SK-N-SH (cell line): ENCODE data around the gene DYNC2H1. TPM values are rescaled to one million over a fixed set of nuclear protein-coding genes. Genes with fewer than 3 reads are reported as not detected.

Source experiments
- CTCF ChIA-PET: fragments of 300-600, 350-600 bp; formaldehyde crosslinking; extraction: SDS; loops from one replicate; lab custom pipeline; 2021; lab: Yijun Ruan, JAX
- POLR2A ChIA-PET: fragments of 350-600 bp; sonication (Branson Sonifier 250); formaldehyde crosslinking; extraction: SDS; loops from one replicate; lab custom pipeline; 2020; ENCODE audit warnings: antibody characterized with exemption, inconsistent platforms; lab: Yijun Ruan, JAX
- DNase-seq: peaks from one replicate; pipeline ENCODE4 v3.0.0; 2012
- H2AFZ ChIP-seq: fragments of 200-600 bp; sonication (generic); 2 replicates; pipeline ENCODE4 v1.8.1; 2016; ENCODE audit warnings: antibody characterized with exemption, mild to moderate bottlenecking, low read depth
- H3F3A ChIP-seq: fragments of 200-600 bp; sonication (generic); replicated peaks from 2 replicates; pipeline ENCODE3; 2016; ENCODE audit warnings: antibody characterized with exemption, mild to moderate bottlenecking; ENCODE audit not compliant: insufficient read depth
- H3K27ac ChIP-seq, 2 experiments: fragments of 200-500 bp in 1 of 2; fragments of 200-600 bp in 1 of 2; sonication (Bioruptor generic) in 1 of 2; sonication (generic), shearing (Covaris generic) in 1 of 2; 2 replicates each; pipeline versions ENCODE4 v1.5.1 to v1.6.1; 2014 to 2016; ENCODE audit warnings: low read depth in 2 of 2, inconsistent platforms in 1 of 2, low read length in 1 of 2, mild to moderate bottlenecking in 1 of 2, mixed read lengths in 1 of 2
- H3K27me3 ChIP-seq: fragments of 200-600 bp; sonication (generic), shearing (Covaris generic); 2 replicates; pipeline ENCODE4 v1.6.1; 2016; ENCODE audit warnings: mixed run types; ENCODE audit not compliant: insufficient read depth
- H3K36me3 ChIP-seq, 2 experiments: fragments of 200-500 bp in 1 of 2; fragments of 200-600 bp in 1 of 2; sonication (Bioruptor generic) in 1 of 2; sonication (generic) in 1 of 2; replicated peaks in 1 of 2; 2 replicates each; pipeline versions ENCODE3 to v1.5.1; 2014 to 2016; ENCODE audit warnings: low read length in 1 of 2, mild to moderate bottlenecking in 1 of 2; ENCODE audit not compliant: insufficient read depth in 2 of 2, control insufficient read depth in 1 of 2
- H3K4me1 ChIP-seq, 2 experiments: fragments of 200-500 bp in 1 of 2; fragments of 200-600 bp in 1 of 2; sonication (Bioruptor generic) in 1 of 2; sonication (generic), shearing (Covaris generic) in 1 of 2; 2 replicates each; pipeline versions ENCODE4 v1.5.1 to v1.6.1; 2014 to 2016; ENCODE audit warnings: low read depth in 1 of 2, low read length in 1 of 2, mixed run types in 1 of 2; ENCODE audit not compliant: insufficient read depth in 2 of 2, control insufficient read depth in 1 of 2
- H3K4me2 ChIP-seq: fragments of 200-600 bp; sonication (generic), shearing (Covaris generic); 2 replicates; pipeline ENCODE4 v1.6.1; 2017; ENCODE audit warnings: mixed run types
- H3K4me3 ChIP-seq, 2 experiments: fragments of 200-500 bp in 1 of 2; fragments of 200-600 bp in 1 of 2; sonication (Bioruptor generic) in 1 of 2; sonication (generic), shearing (Covaris generic) in 1 of 2; 2 replicates each; pipeline versions ENCODE4 v1.5.1 to v1.8.1; 2014 to 2016; ENCODE audit warnings: low read depth in 2 of 2, inconsistent platforms in 1 of 2, low read length in 1 of 2, mild to moderate bottlenecking in 1 of 2, mixed read lengths in 1 of 2, moderate library complexity in 1 of 2
- H3K79me2 ChIP-seq: fragments of 200-600 bp; sonication (generic); 2 replicates; pipeline ENCODE4 v1.8.1; 2017; ENCODE audit warnings: mild to moderate bottlenecking; ENCODE audit not compliant: insufficient read depth
- H3K9ac ChIP-seq: fragments of 200-600 bp; sonication (generic); 2 replicates; pipeline ENCODE4 v1.6.1; 2017; ENCODE audit warnings: mixed run types
- H3K9me2 ChIP-seq: fragments of 200-600 bp; sonication (generic); 2 replicates; pipeline ENCODE4 v1.6.1; 2017; ENCODE audit warnings: mixed run types
- H3K9me3 ChIP-seq: fragments of 200-600 bp; sonication (generic); 2 replicates; pipeline ENCODE4 v1.6.1; 2017; ENCODE audit warnings: mixed run types, mild to moderate bottlenecking, moderate library complexity
- H4K20me1 ChIP-seq: fragments of 200-600 bp; sonication (generic); 2 replicates; pipeline ENCODE4 v1.6.1; 2017; ENCODE audit warnings: mild to moderate bottlenecking, mixed run types; ENCODE audit not compliant: insufficient read depth
- CHD2 ChIP-seq: fragments of 150-350 bp; IDR thresholded peaks from 2 replicates; pipeline ENCODE4 v1.6.1; 2018; ENCODE audit warnings: low read length; ENCODE audit not compliant: partially characterized antibody
- ELF1 ChIP-seq: IDR thresholded peaks from 2 replicates; pipeline ENCODE4 v1.4.0; 2012
- EZH2phosphoT487 ChIP-seq: fragments of 200-600 bp; sonication (generic); IDR thresholded peaks from 2 replicates; pipeline ENCODE4 v1.6.1; 2017; ENCODE audit warnings: low read depth, mixed run types, mild to moderate bottlenecking, antibody characterized with exemption, moderate library complexity, borderline replicate concordance
- FOXJ3 ChIP-seq: sonication (generic); formaldehyde crosslinking; IDR thresholded peaks from 2 replicates; pipeline ENCODE4 v1.5.1; 2020; ENCODE audit warnings: mild to moderate bottlenecking, missing genetic modification reagents
- GATA2 ChIP-seq: sonication (generic); formaldehyde crosslinking; IDR thresholded peaks from 2 replicates; pipeline ENCODE4 v1.5.0; 2020; ENCODE audit warnings: mild to moderate bottlenecking, missing genetic modification reagents
- JUND ChIP-seq: IDR thresholded peaks from 2 replicates; pipeline ENCODE4 v1.4.0; 2012
- MEF2A ChIP-seq: IDR thresholded peaks from 2 replicates; pipeline ENCODE4 v1.4.0; 2012; ENCODE audit warnings: low read depth, borderline replicate concordance
- NFIC ChIP-seq: IDR thresholded peaks from 2 replicates; pipeline ENCODE4 v1.4.0; 2012; ENCODE audit warnings: borderline replicate concordance
- NRF1 ChIP-seq: IDR thresholded peaks from 2 replicates; pipeline ENCODE4 v1.6.1; 2012; ENCODE audit warnings: low read depth, mild to moderate bottlenecking, low read length
- POLR2AphosphoS5 ChIP-seq: IDR thresholded peaks from 2 replicates; pipeline ENCODE4 v1.6.1; 2012; ENCODE audit warnings: low read depth, low read length
- RAD21 ChIP-seq: IDR thresholded peaks from 2 replicates; pipeline ENCODE4 v1.6.1; 2012; ENCODE audit warnings: mild to moderate bottlenecking, low read length
- RCOR1 ChIP-seq: fragments of 150-350 bp; IDR thresholded peaks from 2 replicates; pipeline ENCODE4 v1.6.1; 2017; ENCODE audit warnings: antibody characterized with exemption, low read length
- SIN3A ChIP-seq: IDR thresholded peaks from 2 replicates; pipeline ENCODE4 v1.6.1; 2012; ENCODE audit warnings: low read depth, mild to moderate bottlenecking, low read length, moderate library complexity, borderline replicate concordance
- SMC3 ChIP-seq: IDR thresholded peaks from 2 replicates; pipeline ENCODE4 v1.6.1; 2012; ENCODE audit warnings: low read depth, low read length, improper control_type of control experiment
- TAF1 ChIP-seq: IDR thresholded peaks from 2 replicates; pipeline ENCODE4 v1.6.1; 2012; ENCODE audit warnings: low read depth, mild to moderate bottlenecking, low read length, moderate library complexity, borderline replicate concordance
- whole genome bisulfite sequencing: methylation state at CpG from one replicate; pipeline ENCODE4 v1.1.6; 2017; ENCODE audit warnings: low lambda C conversion rate; 5-methylcytosine and 5-hydroxymethylcytosine counted together
- polyA plus RNA-seq, 3 experiments: library from polyadenylated mRNA; depleted of rRNA; stranded (reverse); fragments of >200 nt; gene quantifications; 2 replicates each; pipeline ENCODE4 v1.2.3, GENCODE V29; 2012
- TF ChIP-seq, protein P1 (sequence below): IDR thresholded peaks from 2 replicates; pipeline ENCODE4; 2012
- TF ChIP-seq, protein P2 (sequence below): fragments of 150-350 bp; IDR thresholded peaks from 2 replicates; pipeline ENCODE4 v1.6.1; 2017; ENCODE audit warnings: antibody characterized with exemption, low read length, low read depth, borderline replicate concordance
- TF ChIP-seq, protein P3 (sequence below): fragments of 200-600 bp; sonication (generic); IDR thresholded peaks from 2 replicates; pipeline ENCODE4 v1.6.1; 2017; ENCODE audit warnings: antibody characterized with exemption, mild to moderate bottlenecking, moderate library complexity

The DYNC2H1 gene
- polyA plus RNA-seq, 1 of the 3 experiments (the other 2 are of a cell fraction), result 15.3 TPM

DNA sequence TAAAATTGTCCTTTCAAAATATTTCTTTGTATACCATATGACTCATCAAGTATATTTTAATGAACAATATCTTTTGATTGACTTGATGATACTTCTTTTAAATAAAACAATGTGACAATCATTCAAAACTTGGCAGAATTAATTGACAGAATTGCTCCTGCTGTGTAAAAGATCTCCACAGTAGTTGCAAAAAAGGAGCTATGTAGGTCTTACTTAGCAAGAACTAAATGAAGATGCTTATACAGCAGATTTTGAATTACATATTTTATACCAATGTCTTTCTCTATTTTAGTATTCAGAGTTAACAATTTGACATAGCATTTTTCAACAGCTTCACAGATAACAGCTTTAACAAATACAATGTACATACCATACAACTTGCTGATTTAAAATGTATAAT is 144.9 kb downstream of the DYNC2H1 start:
- CTCF ChIA-PET, result interaction anchor here (1.3 to 5.5 kb wide), 3 partner anchors 10 to 283 kb away, joined by 3 to 30 read pairs (median 6); no protein-coding TSS in a partner anchor

GRCh38 chr11:103257360-103257759 is 148.1 kb downstream of the DYNC2H1 start:
- DNase-seq, result peak; percentile 63
- CTCF ChIA-PET, result interaction anchor here (0.6 to 5.5 kb wide), 32 partner anchors 9 to 833 kb away, joined by 3 to 30 read pairs (median 4); partner anchors contain the start of gene DYNC2H1
- H3F3A ChIP-seq, result peaks cover 4% of the 10 kb centered on the region

More for the DNA sequence above, 144.9 kb downstream of the DYNC2H1 start:
- H3F3A ChIP-seq, result peaks cover 4% of the 10 kb centered on the region
- peaks cover 0 to 8% of the 10 kb centered on the region in 2 experiments; a peak in 2 of 4 replicates for H3K4me1 ChIP-seq
- H3K9ac ChIP-seq, result no peak overlapping the region
- H3K79me2 ChIP-seq, result no peaks in the 10 kb centered on the region
- H3K27me3 ChIP-seq, result no peaks in the 10 kb centered on the region
- no peaks in the 10 kb centered on the region for H3K9me3 ChIP-seq
- no peak overlapping the region for H2AFZ ChIP-seq
- TF ChIP-seq NRF1, result no peak
- no peak for TF ChIP-seq EZH2phosphoT487
- no peak for TF ChIP-seq FOXJ3 (CRISPR knock-in tag)
- TF ChIP-seq SIN3A, result no peak
- TF ChIP-seq POLR2AphosphoS5, result no peak
- TF ChIP-seq RAD21, result no peak
- TF ChIP-seq, protein P1, sequence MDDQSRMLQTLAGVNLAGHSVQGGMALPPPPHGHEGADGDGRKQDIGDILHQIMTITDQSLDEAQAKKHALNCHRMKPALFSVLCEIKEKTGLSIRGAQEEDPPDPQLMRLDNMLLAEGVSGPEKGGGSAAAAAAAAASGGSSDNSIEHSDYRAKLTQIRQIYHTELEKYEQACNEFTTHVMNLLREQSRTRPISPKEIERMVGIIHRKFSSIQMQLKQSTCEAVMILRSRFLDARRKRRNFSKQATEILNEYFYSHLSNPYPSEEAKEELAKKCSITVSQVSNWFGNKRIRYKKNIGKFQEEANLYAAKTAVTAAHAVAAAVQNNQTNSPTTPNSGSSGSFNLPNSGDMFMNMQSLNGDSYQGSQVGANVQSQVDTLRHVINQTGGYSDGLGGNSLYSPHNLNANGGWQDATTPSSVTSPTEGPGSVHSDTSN, result no peak
- TF ChIP-seq ELF1, result no peak
- no peak for TF ChIP-seq TAF1
- no peak for TF ChIP-seq GATA2 (CRISPR knock-in tag)
- TF ChIP-seq, protein P2, sequence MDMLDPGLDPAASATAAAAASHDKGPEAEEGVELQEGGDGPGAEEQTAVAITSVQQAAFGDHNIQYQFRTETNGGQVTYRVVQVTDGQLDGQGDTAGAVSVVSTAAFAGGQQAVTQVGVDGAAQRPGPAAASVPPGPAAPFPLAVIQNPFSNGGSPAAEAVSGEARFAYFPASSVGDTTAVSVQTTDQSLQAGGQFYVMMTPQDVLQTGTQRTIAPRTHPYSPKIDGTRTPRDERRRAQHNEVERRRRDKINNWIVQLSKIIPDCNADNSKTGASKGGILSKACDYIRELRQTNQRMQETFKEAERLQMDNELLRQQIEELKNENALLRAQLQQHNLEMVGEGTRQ, result no peak
- TF ChIP-seq CHD2, result no peak
- no peak for TF ChIP-seq JUND
- TF ChIP-seq MEF2A, result no peak
- TF ChIP-seq NFIC, result no peak
- TF ChIP-seq, all 33 proteins: peak for 0
- POLR2A ChIA-PET, result no interaction called here
- Histone ChIP-seq H3K36me3 (peaks cover 20 to 38% of the 10 kb centered on the region in 2 experiments), H3K27ac (no peak overlapping the region), H3K4me2 (no peak overlapping the region), H4K20me1 (no peaks in the 10 kb centered on the region), H3K4me3 (no peak overlapping the region), H3K9me2 (no peaks in the 10 kb centered on the region)
- no peak for DNase-seq

More at GRCh38 chr11:103257360-103257759, 148.1 kb downstream of the DYNC2H1 start:
- Histone ChIP-seq H3K4me1 (peaks cover 0 to 8% of the 10 kb centered on the region in 2 experiments; a peak in 2 of 4 replicates), H3K9ac (no peak overlapping the region), H3K36me3 (peaks cover 32 to 43% of the 10 kb centered on the region in 2 experiments), H3K9me3 (no peaks in the 10 kb centered on the region), H3K4me2 (no peak overlapping the region), H2AFZ (no peak overlapping the region), H3K9me2 (no peaks in the 10 kb centered on the region), H3K4me3 (no peak overlapping the region; a peak in 1 of 4 replicates), H3K27me3 (no peaks in the 10 kb centered on the region), H3K27ac (peak overlapping the region in 1 of 2 experiments; percentile 47; a peak in 2 of 4 replicates), H3K79me2 (no peaks in the 10 kb centered on the region), H4K20me1 (no peaks in the 10 kb centered on the region)
- WGBS, result 20% methylated on average over 4 of the region's 4 CpGs
- TF ChIP-seq, protein P3, sequence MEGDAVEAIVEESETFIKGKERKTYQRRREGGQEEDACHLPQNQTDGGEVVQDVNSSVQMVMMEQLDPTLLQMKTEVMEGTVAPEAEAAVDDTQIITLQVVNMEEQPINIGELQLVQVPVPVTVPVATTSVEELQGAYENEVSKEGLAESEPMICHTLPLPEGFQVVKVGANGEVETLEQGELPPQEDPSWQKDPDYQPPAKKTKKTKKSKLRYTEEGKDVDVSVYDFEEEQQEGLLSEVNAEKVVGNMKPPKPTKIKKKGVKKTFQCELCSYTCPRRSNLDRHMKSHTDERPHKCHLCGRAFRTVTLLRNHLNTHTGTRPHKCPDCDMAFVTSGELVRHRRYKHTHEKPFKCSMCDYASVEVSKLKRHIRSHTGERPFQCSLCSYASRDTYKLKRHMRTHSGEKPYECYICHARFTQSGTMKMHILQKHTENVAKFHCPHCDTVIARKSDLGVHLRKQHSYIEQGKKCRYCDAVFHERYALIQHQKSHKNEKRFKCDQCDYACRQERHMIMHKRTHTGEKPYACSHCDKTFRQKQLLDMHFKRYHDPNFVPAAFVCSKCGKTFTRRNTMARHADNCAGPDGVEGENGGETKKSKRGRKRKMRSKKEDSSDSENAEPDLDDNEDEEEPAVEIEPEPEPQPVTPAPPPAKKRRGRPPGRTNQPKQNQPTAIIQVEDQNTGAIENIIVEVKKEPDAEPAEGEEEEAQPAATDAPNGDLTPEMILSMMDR, result peak; percentile 63
- TF ChIP-seq SMC3 (peak; percentile 69), NFIC (no peak), RCOR1 (peak; percentile 19; the same call in 1 of the 2 replicates), RAD21 (peak; percentile 85), GATA2 (CRISPR knock-in tag) (peak; percentile 48)
- TF ChIP-seq, protein P2, result no peak
- POLR2A ChIA-PET, result interaction anchor here (2.4 kb wide), 1 partner anchor 280 kb away, joined by 7 read pairs; no protein-coding TSS in a partner anchor
